A549 (cell line): Measurements from ENCODE around the gene MYADML2. TPM values are rescaled to one million over a fixed set of nuclear protein-coding genes. Genes with fewer than 3 reads are reported as not detected.

Source experiments
- ATAC-seq, 2 experiments: fragments of 200-7000 bp in 1 of 2; fragments of >200 bp in 1 of 2; cut with Nextera tagmentation in 1 of 2; cut with Tn5 transposase in 1 of 2; 3 replicates each; pipeline versions ENCODE4 v1.8.0 to v1.9.1; 2018 to 2020; ENCODE audit warnings: mild to moderate bottlenecking in 1 of 2, moderate library complexity in 1 of 2
- CTCF ChIA-PET: fragments of 300-600 bp; sonication (Branson Sonifier 250); formaldehyde crosslinking; extraction: SDS; loops from one replicate; lab custom pipeline; 2021; ENCODE audit warnings: antibody characterized with exemption, inconsistent platforms; lab: Yijun Ruan, JAX
- POLR2A ChIA-PET: fragments of 350-600 bp; formaldehyde crosslinking; extraction: SDS; loops from one replicate; lab custom pipeline; 2021; ENCODE audit warnings: antibody characterized with exemption, inconsistent platforms; lab: Yijun Ruan, JAX
- DNase-seq, 2 experiments: peaks; one replicate each; pipeline versions ENCODE4 v3.0.0 to v3.0.0-alpha.2; 2011 to 2016; ENCODE audit warnings: low read depth in 1 of 2, low spot score in 1 of 2
- FAIRE-seq: peaks from 2 replicates; lab custom pipeline; 2011; peaks lifted over from hg19 to GRCh38; lab: Jason Lieb, UNC
- H3K27ac ChIP-seq, 2 experiments: fragments of >200 bp; sonication (Bioruptor Twin); formaldehyde crosslinking; 3 replicates each; pipeline ENCODE4 v1.5.1; 2016 to 2017
- H3K4me1 ChIP-seq: fragments of >200 bp; sonication (Bioruptor Twin); formaldehyde crosslinking; 3 replicates; pipeline ENCODE4 v1.6.1; 2016
- H3K4me2 ChIP-seq: fragments of >200 bp; sonication (Bioruptor Twin); formaldehyde crosslinking; 3 replicates; pipeline ENCODE4 v1.6.1; 2016
- H3K4me3 ChIP-seq: fragments of >200 bp; sonication (Bioruptor Twin); formaldehyde crosslinking; 3 replicates; pipeline ENCODE4 v1.5.1; 2016
- H3K9me3 ChIP-seq: fragments of >200 bp; sonication (Bioruptor Twin); formaldehyde crosslinking; 3 replicates; pipeline ENCODE4 v1.6.1; 2016
- CBX8 ChIP-seq: fragments of 200-600 bp; sonication (generic); IDR thresholded peaks from 2 replicates; pipeline ENCODE4 v1.6.1; 2016
- FOSL2 ChIP-seq, 2 experiments: fragments of 450-650 bp in 1 of 2; fragments of >200 bp in 1 of 2; sonication (Bioruptor Twin) in 1 of 2; formaldehyde crosslinking; IDR thresholded peaks; 2 replicates each; pipeline versions ENCODE4 v1.5.0 to v1.6.1; 2016 to 2020; ENCODE audit warnings: mild to moderate bottlenecking in 1 of 2, moderate library complexity in 1 of 2
- FOXS1 ChIP-seq: fragments of 250-450 bp; sonication (Bioruptor Pico); IDR thresholded peaks from 2 replicates; pipeline ENCODE4 v1.5.0; 2020; ENCODE audit warnings: mild to moderate bottlenecking, moderate library complexity
- HDAC2 ChIP-seq: fragments of 200-600 bp; sonication (generic); IDR thresholded peaks from 2 replicates; pipeline ENCODE4 v1.6.1; 2016
- HEYL ChIP-seq: fragments of 250-450 bp; sonication (Bioruptor Pico); IDR thresholded peaks from 2 replicates; pipeline ENCODE4 v1.8.0; 2021; ENCODE audit warnings: mild to moderate bottlenecking, moderate library complexity
- HOXA7 ChIP-seq: fragments of 250-450 bp; sonication (Bioruptor Pico); IDR thresholded peaks from 2 replicates; pipeline ENCODE4 v1.5.0; 2020; ENCODE audit warnings: mild to moderate bottlenecking, moderate library complexity
- HOXB13 ChIP-seq: fragments of 250-450 bp; sonication (Bioruptor Pico); IDR thresholded peaks from 2 replicates; pipeline ENCODE4 v1.5.0; 2020; ENCODE audit warnings: low read depth, mild to moderate bottlenecking, moderate library complexity
- MAZ ChIP-seq: fragments of 150-350 bp; IDR thresholded peaks from 2 replicates; pipeline ENCODE4 v1.6.1; 2014; ENCODE audit warnings: antibody characterized with exemption, low read depth, low read length, borderline replicate concordance
- MYC ChIP-seq: IDR thresholded peaks from 2 replicates; pipeline ENCODE4 v1.6.1; 2012; ENCODE audit warnings: mild to moderate bottlenecking, inconsistent platforms, low read length, improper control_type of control experiment, borderline replicate concordance
- RARB ChIP-seq: fragments of 250-450 bp; sonication (Bioruptor Pico); IDR thresholded peaks from 2 replicates; pipeline ENCODE4 v1.8.0; 2021; ENCODE audit warnings: mild to moderate bottlenecking, moderate library complexity
- SREBF2 ChIP-seq: fragments of 450-650 bp; IDR thresholded peaks from 2 replicates; pipeline ENCODE4 v1.6.1; 2014; ENCODE audit warnings: mild to moderate bottlenecking, moderate library complexity
- TFCP2L1 ChIP-seq: fragments of 250-450 bp; sonication (Bioruptor Pico); IDR thresholded peaks from 2 replicates; pipeline ENCODE4 v1.5.0; 2021; ENCODE audit warnings: mild to moderate bottlenecking
- ZFP36 ChIP-seq: fragments of 450-650 bp; IDR thresholded peaks from 2 replicates; pipeline ENCODE4 v1.6.1; 2014; ENCODE audit warnings: borderline replicate concordance; ENCODE audit not compliant: partially characterized antibody
- whole genome bisulfite sequencing: methylation state at CpG from one replicate; pipeline ENCODE4 v1.1.6; 2017; ENCODE audit errors: missing lambda C conversion rate; 5-methylcytosine and 5-hydroxymethylcytosine counted together
- polyA plus RNA-seq, 4 experiments: library from polyadenylated mRNA; depleted of rRNA in 3 of 4; stranded (reverse); fragments of >200 nt; fragmentation: RNase III in 1 of 4; extraction: RNeasy Plus Mini Kit Qiagen cat#74134 plus additional on column Dnase treatment in 1 of 4; gene quantifications; 2 replicates in 3 of 4; 3 replicates in 1 of 4; pipeline ENCODE4 v1.2.3, GENCODE V29; 2011 to 2017
- TF ChIP-seq, protein P1 (sequence below): IDR thresholded peaks from 2 replicates; pipeline ENCODE4 v1.6.1; 2012
- TF ChIP-seq, protein P2 (sequence below): fragments of 250-450 bp; sonication (Bioruptor Pico); IDR thresholded peaks from 2 replicates; pipeline ENCODE4 v1.5.0; 2020; ENCODE audit warnings: low read depth, mild to moderate bottlenecking, moderate library complexity
- TF ChIP-seq, protein P3 (sequence below): fragments of 150-350 bp; IDR thresholded peaks from 2 replicates; pipeline ENCODE4 v1.6.1; 2014; ENCODE audit warnings: low read depth, mild to moderate bottlenecking, low read length
- TF ChIP-seq, protein P4 (sequence below): IDR thresholded peaks from 2 replicates; pipeline ENCODE4 v1.6.1; 2012

Gene MYADML2
- polyA plus RNA-seq, 2 of the 4 experiments (the other 2 are of a cell fraction) = not detected

DNA sequence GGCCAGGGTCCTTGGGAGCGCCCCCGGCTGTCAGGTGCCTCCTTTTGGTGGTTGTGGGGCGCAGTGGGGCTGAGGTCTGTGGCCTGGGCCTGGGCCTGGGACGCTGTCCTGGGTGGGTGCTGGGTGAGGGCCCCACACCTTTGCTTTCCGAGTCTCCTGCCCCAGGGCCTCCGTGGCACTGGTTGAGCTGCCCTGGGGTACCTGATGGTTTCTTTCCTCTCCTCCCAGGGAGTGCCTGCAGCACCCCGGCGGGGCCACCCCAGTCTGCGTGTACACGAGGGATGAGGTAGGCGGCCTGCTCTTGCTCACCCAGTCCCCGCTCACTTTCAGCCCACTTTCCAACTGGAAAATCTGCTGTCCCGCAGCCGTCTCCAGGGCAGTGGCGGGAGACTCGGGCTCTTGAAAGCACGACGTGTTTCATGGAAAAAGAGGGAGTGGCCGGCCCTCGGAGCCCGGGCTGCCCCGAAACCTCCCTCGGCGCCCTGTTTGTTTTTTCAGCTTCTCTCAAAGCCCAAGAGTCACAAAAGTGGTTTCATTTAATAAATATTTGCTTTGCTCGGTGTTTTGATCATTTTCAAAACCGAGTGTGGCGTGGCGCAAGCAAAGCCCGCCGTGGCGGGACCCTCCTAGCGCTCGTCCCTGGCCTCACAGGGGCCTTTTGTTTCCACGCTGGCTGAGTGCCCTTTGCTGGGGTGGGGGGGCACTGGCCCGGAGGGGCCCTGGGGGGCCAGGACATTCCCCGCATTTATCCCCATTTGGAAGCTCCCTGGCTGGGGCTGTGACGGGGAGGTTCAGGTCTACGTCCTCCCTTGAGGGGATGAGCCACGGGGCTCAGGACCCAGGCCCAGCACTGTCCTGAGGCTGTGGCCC is 47.8 kb upstream of the MYADML2 start:
- POLR2A ChIA-PET = no interaction called here
- WGBS = 90% methylated on average over 36 of the region's 39 CpGs
- no peak overlapping the region for H3K27ac ChIP-seq
- H3K4me1 ChIP-seq = peaks cover 17% of the 10 kb centered on the region
- H3K4me2 ChIP-seq = no peak overlapping the region
- ATAC-seq (no peak), FAIRE-seq (no peak), DNase-seq (no peak)
- TF ChIP-seq RARB (CRISPR knock-in tag) (no peak), MAZ (no peak), HDAC2 (no peak), MYC (no peak), FOXS1 (no peak)
- TF ChIP-seq, protein P1, sequence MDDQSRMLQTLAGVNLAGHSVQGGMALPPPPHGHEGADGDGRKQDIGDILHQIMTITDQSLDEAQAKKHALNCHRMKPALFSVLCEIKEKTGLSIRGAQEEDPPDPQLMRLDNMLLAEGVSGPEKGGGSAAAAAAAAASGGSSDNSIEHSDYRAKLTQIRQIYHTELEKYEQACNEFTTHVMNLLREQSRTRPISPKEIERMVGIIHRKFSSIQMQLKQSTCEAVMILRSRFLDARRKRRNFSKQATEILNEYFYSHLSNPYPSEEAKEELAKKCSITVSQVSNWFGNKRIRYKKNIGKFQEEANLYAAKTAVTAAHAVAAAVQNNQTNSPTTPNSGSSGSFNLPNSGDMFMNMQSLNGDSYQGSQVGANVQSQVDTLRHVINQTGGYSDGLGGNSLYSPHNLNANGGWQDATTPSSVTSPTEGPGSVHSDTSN = no peak
- TF ChIP-seq, protein P2, sequence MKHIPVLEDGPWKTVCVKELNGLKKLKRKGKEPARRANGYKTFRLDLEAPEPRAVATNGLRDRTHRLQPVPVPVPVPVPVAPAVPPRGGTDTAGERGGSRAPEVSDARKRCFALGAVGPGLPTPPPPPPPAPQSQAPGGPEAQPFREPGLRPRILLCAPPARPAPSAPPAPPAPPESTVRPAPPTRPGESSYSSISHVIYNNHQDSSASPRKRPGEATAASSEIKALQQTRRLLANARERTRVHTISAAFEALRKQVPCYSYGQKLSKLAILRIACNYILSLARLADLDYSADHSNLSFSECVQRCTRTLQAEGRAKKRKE = no peak
- H3K4me3 ChIP-seq = no peak overlapping the region
- CTCF ChIA-PET = interaction anchor here (0.7 to 4.5 kb wide), 9 partner anchors 10 to 61 kb away, joined by 3 to 40 read pairs (median 5); partner anchors contain the start of gene NOTUM
- no peaks in the 10 kb centered on the region for H3K9me3 ChIP-seq

DNA sequence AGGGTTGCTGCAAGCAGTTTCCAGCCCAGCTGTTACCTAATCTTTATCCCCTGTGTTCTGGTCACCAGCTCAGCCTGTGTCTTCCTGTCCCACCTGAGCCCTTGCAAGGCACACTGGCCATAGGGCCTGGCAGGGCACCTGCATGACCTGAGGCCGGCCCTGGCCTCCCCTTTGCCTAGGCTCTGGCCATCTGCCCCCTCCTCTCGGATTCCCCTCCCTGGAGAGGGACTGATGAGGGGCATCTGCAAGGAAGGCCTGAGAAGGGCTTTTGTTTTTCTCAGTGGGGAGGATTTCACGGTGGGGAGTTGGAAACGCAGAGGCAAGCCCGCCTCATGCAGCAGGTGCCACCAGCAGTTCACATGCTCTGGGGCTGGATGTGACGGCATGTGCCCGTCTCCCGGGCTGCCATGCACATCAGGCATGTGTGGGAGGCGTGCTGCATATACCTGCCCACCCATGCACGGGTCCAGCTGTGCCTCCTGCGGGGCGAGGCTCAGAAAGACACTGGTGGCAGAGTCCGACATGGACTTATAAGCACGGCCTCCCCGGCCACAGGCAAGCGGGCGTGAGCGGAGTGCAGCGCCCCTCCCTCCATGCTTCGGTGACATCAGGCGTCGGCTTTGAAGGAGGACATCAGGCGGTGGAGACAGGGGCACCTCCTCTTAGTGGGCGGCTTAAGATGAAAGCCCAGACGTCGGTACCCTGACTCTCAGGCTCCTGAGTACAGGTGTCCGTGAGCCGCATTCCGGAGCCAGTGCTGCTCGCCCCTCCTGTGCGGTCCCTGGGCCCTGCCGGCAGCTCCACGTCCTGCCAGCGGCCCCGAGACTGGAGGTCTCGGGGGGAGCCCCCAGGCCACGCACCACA is 46.9 kb upstream of the MYADML2 start:
- DNase-seq (no peak), ATAC-seq (no peak), FAIRE-seq (no peak)
- H3K9me3 ChIP-seq = no peaks in the 10 kb centered on the region
- CTCF ChIA-PET = interaction anchor here (0.9 to 4.5 kb wide), 5 partner anchors 14 to 61 kb away, joined by 3 to 40 read pairs (median 5); partner anchors contain the start of gene NOTUM
- 93% methylated on average over 36 of the region's 37 CpGs for WGBS
- no peak overlapping the region for H3K27ac ChIP-seq
- no peak overlapping the region for H3K4me2 ChIP-seq
- no peak overlapping the region for H3K4me3 ChIP-seq
- peaks cover 17% of the 10 kb centered on the region for H3K4me1 ChIP-seq
- TF ChIP-seq CBX8 = no peak
- POLR2A ChIA-PET = no interaction called here

DNA sequence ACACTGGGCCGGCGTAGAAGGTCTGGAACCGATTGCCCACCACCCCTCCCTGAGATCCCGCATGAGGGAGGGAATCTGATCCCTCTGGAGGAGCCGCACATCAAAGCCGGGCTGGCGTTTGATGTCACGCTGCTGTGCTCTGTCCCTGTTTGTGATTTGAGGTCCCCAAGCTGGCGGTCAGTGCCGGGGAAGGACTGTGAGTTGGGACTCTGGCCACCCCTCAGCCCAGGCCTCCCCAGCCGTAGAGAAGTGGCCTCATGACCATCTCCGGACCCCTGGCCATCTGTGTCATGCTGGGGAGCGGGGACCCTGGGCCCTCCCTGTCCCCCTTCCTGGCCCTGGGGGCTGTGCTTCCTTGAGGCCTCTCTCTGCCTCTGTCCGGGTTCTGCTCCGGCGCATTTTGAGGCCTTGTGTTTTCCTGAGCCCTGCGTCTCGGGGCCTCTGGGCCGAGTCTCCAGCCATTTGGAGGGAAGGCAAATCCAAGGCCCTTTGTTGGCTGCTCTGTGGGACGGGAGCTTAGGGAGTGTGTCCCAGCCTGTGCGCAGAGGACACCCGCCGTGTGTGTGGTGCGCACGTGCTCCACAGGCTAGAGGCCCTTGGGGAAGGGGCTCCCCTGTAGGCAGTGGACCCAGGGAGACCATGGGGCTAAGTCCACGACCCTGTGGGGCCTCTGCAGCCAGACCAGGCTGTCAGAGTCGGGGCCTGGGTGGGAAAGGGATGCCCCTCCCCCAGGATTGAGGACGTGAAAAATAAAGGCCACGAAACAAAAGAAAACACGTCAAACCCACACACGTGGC is 45.5 kb upstream of the MYADML2 start:
- no peak for FAIRE-seq
- no peak for DNase-seq
- TF ChIP-seq FOSL2 (IDR thresholded peaks at IDR 0.05) (no peak), FOSL2 (CRISPR knock-in tag; IDR thresholded peaks at IDR 0.05) (no peak), TFCP2L1 (no peak), FOXS1 (no peak), ZFP36 (no peak), SREBF2 (no peak), CBX8 (no peak), HOXB13 (CRISPR knock-in tag) (no peak), HEYL (CRISPR knock-in tag) (no peak), HOXA7 (no peak)
- TF ChIP-seq, protein P1 = no peak
- TF ChIP-seq, protein P3, sequence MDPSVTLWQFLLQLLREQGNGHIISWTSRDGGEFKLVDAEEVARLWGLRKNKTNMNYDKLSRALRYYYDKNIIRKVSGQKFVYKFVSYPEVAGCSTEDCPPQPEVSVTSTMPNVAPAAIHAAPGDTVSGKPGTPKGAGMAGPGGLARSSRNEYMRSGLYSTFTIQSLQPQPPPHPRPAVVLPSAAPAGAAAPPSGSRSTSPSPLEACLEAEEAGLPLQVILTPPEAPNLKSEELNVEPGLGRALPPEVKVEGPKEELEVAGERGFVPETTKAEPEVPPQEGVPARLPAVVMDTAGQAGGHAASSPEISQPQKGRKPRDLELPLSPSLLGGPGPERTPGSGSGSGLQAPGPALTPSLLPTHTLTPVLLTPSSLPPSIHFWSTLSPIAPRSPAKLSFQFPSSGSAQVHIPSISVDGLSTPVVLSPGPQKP = no peak
- TF ChIP-seq, protein P2 = no peak
- TF ChIP-seq, protein P4, sequence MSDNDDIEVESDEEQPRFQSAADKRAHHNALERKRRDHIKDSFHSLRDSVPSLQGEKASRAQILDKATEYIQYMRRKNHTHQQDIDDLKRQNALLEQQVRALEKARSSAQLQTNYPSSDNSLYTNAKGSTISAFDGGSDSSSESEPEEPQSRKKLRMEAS = no peak
- ATAC-seq = no peak
- Histone ChIP-seq H3K4me1 (peaks cover 17% of the 10 kb centered on the region), H3K4me2 (peak overlapping the region; percentile 9; the same call in 1 of the 3 replicates), H3K4me3 (no peak overlapping the region), H3K27ac (peak overlapping the region in 1 of 2 experiments; percentile 61; a peak in 4 of 6 replicates), H3K9me3 (no peaks in the 10 kb centered on the region)
- ChIA-PET POLR2A (no interaction called here), CTCF (interaction anchor here (1.0 to 5.6 kb wide), 6 partner anchors 12 to 38 kb away, joined by 4 to 46 read pairs (median 6); partner anchors contain the start of genes CENPX and LRRC45)
- WGBS = 93% methylated on average over 31 of the region's 31 CpGs
